Mesenchymal stem cell (in vitro differentiated cells and primary cell): Measurements from ENCODE around the gene ANXA4.
"Not testable (repeated sequence)": the region's sequence is repeated elsewhere in the genome, so short reads cannot be mapped to it uniquely, and the experiment has no call there.

Experiments
- DNase-seq: peaks from one replicate; pipeline ENCODE4 v3.0.0-alpha.2; 2013
- H2AFZ ChIP-seq: one replicate; pipeline ENCODE4 v1.6.1; 2013; ENCODE audit warnings: low read depth, mild to moderate bottlenecking, control low read depth, inconsistent platforms, low read length, moderate library complexity
- H2AK5ac ChIP-seq: 2 replicates; pipeline ENCODE4 v1.6.1; 2013; ENCODE audit warnings: low read length, moderate library complexity, mild to moderate bottlenecking, inconsistent platforms; ENCODE audit not compliant: severe bottlenecking
- H2BK120ac ChIP-seq: one replicate; pipeline ENCODE4 v1.6.1; 2013; ENCODE audit warnings: low read depth, mild to moderate bottlenecking, inconsistent platforms, low read length, moderate library complexity
- H2BK12ac ChIP-seq, 2 experiments: one replicate each; pipeline ENCODE4 v1.6.1; 2013; ENCODE audit warnings: inconsistent platforms in 2 of 2, low read length in 2 of 2, mild to moderate bottlenecking in 2 of 2, moderate library complexity in 2 of 2, control low read depth in 1 of 2
- H2BK15ac ChIP-seq: one replicate; pipeline ENCODE4 v1.6.1; 2013; ENCODE audit warnings: mild to moderate bottlenecking, low read depth, inconsistent platforms; ENCODE audit not compliant: poor library complexity, severe bottlenecking
- H2BK5ac ChIP-seq: 2 replicates; pipeline ENCODE4 v1.6.1; 2013; ENCODE audit warnings: low read depth, mild to moderate bottlenecking, low read length, control low read depth, inconsistent platforms; ENCODE audit not compliant: poor library complexity, severe bottlenecking
- H3K14ac ChIP-seq, 2 experiments: one replicate each; pipeline ENCODE4 v1.6.1; 2013; ENCODE audit warnings: inconsistent platforms in 2 of 2, low read length in 2 of 2, control low read depth in 1 of 2, mild to moderate bottlenecking in 1 of 2, moderate library complexity in 1 of 2
- H3K18ac ChIP-seq, 2 experiments: one replicate each; pipeline ENCODE4 v1.6.1; 2013; ENCODE audit warnings: inconsistent platforms in 2 of 2, low read length in 2 of 2, control low read depth in 1 of 2, low read depth in 1 of 2, mild to moderate bottlenecking in 1 of 2
- H3K23ac ChIP-seq, 2 experiments: one replicate each; pipeline ENCODE4 v1.6.1; 2013; ENCODE audit warnings: inconsistent platforms in 2 of 2, low read length in 2 of 2, mild to moderate bottlenecking in 2 of 2, moderate library complexity in 2 of 2, control low read depth in 1 of 2
- H3K27ac ChIP-seq: 2 replicates; pipeline ENCODE4 v1.5.1; 2013; ENCODE audit warnings: mild to moderate bottlenecking, moderate library complexity, low read length, control low read depth, inconsistent platforms; ENCODE audit not compliant: poor library complexity, severe bottlenecking
- H3K27me3 ChIP-seq, 2 experiments: 2 replicates each; pipeline versions ENCODE4 v1.6.1 to v1.7.0; 2013; ENCODE audit warnings: low read length in 2 of 2, mild to moderate bottlenecking in 2 of 2, moderate library complexity in 2 of 2, control low read depth in 1 of 2, inconsistent platforms in 1 of 2; ENCODE audit not compliant: control insufficient read depth in 1 of 2, insufficient read depth in 1 of 2
- H3K36me3 ChIP-seq, 2 experiments: 2 replicates each; pipeline versions ENCODE4 v1.6.1 to v1.7.0; 2013; ENCODE audit warnings: low read length in 2 of 2, control low read depth in 1 of 2, inconsistent platforms in 1 of 2, low read depth in 1 of 2, mild to moderate bottlenecking in 1 of 2; ENCODE audit not compliant: insufficient read depth in 2 of 2, control insufficient read depth in 1 of 2
- H3K4ac ChIP-seq, 2 experiments: one replicate each; pipeline ENCODE4 v1.6.1; 2013; ENCODE audit warnings: inconsistent platforms in 2 of 2, low read length in 2 of 2, mild to moderate bottlenecking in 2 of 2, moderate library complexity in 2 of 2, control low read depth in 1 of 2, low read depth in 1 of 2
- H3K4me1 ChIP-seq: 2 replicates; pipeline ENCODE4 v1.6.1; 2013; ENCODE audit warnings: low read depth, low read length, control low read depth; ENCODE audit not compliant: control insufficient read depth, insufficient read depth
- H3K4me2 ChIP-seq: 2 replicates; pipeline ENCODE4 v1.6.1; 2013; ENCODE audit warnings: low read length, mild to moderate bottlenecking, inconsistent platforms; ENCODE audit not compliant: poor library complexity, severe bottlenecking
- H3K4me3 ChIP-seq, 2 experiments: 2 replicates each; pipeline versions ENCODE4 v1.5.1 to v1.7.0; 2013; ENCODE audit warnings: low read length in 2 of 2, mild to moderate bottlenecking in 2 of 2, control low read depth in 1 of 2, low read depth in 1 of 2; ENCODE audit not compliant: insufficient read depth in 1 of 2
- H3K79me1 ChIP-seq: replicated peaks from 2 replicates; pipeline ENCODE4 v1.6.1; 2013; ENCODE audit warnings: mild to moderate bottlenecking, control low read depth, low read length, inconsistent platforms; ENCODE audit not compliant: poor library complexity, severe bottlenecking
- H3K9ac ChIP-seq: 2 replicates; pipeline ENCODE4 v1.7.0; 2013; ENCODE audit warnings: mild to moderate bottlenecking, low read length, moderate library complexity
- H3K9me3 ChIP-seq: 2 replicates; pipeline ENCODE4 v1.7.0; 2013; ENCODE audit warnings: mild to moderate bottlenecking, low read length; ENCODE audit not compliant: control insufficient read depth
- H4K8ac ChIP-seq: one replicate; pipeline ENCODE4 v1.6.1; 2013; ENCODE audit warnings: inconsistent platforms, mild to moderate bottlenecking, low read length, moderate library complexity
- H4K91ac ChIP-seq: one replicate; pipeline ENCODE4 v1.6.1; 2013; ENCODE audit warnings: mild to moderate bottlenecking, low read length, inconsistent platforms
- WGBS: methylation state at CpG from one replicate; pipeline ENCODE4 v1.1.7; 2013; ENCODE audit warnings: mixed read lengths; 5-methylcytosine and 5-hydroxymethylcytosine counted together

Gene ANXA4

GRCh38 chr2:69763831-69764230 lies 21.9 kb downstream of the ANXA4 start:
- 98% methylated on average over 6 of the region's 7 CpGs for WGBS
- not testable (repeated sequence) for H2AK5ac ChIP-seq, H2BK5ac ChIP-seq, H3K4me2 ChIP-seq, H4K8ac ChIP-seq, H3K27ac ChIP-seq, H3K18ac ChIP-seq, DNase-seq, H3K4ac ChIP-seq, H3K27me3 ChIP-seq, H3K23ac ChIP-seq, H3K4me3 ChIP-seq, H2AFZ ChIP-seq, H2BK120ac ChIP-seq, H3K9me3 ChIP-seq, H2BK12ac ChIP-seq, H3K14ac ChIP-seq, H2BK15ac ChIP-seq, H4K91ac ChIP-seq
- H3K36me3 ChIP-seq = peaks cover 20 to 21% of the 10 kb centered on the region in 2 experiments
- peaks cover 11% of the 10 kb centered on the region for H3K79me1 ChIP-seq
- H3K9ac ChIP-seq = peak overlapping the region; percentile 7
- peaks cover 12% of the 10 kb centered on the region for H3K4me1 ChIP-seq

DNA sequence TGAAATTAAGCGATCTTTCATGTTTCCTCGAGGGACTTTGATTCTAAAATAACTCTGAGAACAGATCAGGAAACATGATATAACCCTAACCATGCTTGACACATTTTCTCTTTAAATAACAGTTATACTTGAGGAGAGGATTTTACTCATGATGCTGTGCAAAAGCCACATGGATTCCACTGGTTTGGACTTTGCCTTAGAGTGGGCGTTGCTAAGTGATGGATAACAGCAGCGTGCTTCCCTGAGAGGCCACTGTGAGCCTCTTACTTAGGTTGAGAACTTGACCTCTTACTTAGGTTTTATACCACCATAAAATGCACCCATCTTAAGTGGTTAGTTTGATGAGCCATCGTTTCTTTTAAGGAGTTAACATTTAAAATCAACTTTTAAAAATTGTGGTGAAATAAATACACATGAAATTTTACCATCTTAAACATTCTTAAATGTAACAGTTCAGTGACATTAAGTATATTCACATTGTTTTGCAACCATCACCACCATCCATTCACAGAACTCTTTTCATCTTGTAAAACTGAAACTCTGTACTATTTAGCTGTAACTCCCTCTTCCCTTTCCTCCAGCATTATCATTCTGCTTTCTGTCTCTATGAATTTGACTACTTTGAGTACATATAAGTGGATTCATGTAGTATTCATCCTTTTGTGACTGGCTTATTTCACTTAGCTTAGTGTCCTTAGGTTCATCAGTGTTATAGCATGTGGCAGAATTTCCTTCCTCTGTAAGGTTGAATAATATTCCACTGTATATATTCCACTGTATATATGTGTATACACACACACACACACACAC lies 22.6 kb downstream of the ANXA4 start:
- Histone ChIP-seq H3K9ac (peak overlapping the region; percentile 7), H3K18ac (no peak overlapping the region), H2BK120ac (no peak overlapping the region), H3K4me2 (no peak overlapping the region), H3K4ac (no peak overlapping the region), H2AFZ (no peak overlapping the region), H3K36me3 (peaks cover 19 to 21% of the 10 kb centered on the region in 2 experiments), H4K8ac (no peak overlapping the region), H2BK15ac (no peak overlapping the region), H4K91ac (no peak overlapping the region), H3K23ac (no peak overlapping the region), H3K9me3 (no peaks in the 10 kb centered on the region), H3K14ac (no peak overlapping the region), H3K27me3 (no peaks in the 10 kb centered on the region), H2AK5ac (no peak overlapping the region), H2BK5ac (no peak overlapping the region), H2BK12ac (no peak overlapping the region), H3K27ac (no peak overlapping the region), H3K4me3 (no peak overlapping the region), H3K4me1 (peaks cover 12% of the 10 kb centered on the region), H3K79me1 (peaks cover 11% of the 10 kb centered on the region)
- DNase-seq = peak; percentile 45
- 83% methylated on average over 2 of the region's 5 CpGs for WGBS

- no peak overlapping the region for H2AFZ ChIP-seq
- peaks cover 11% of the 10 kb centered on the region for H3K79me1 ChIP-seq
- no peak overlapping the region for H3K4ac ChIP-seq
- no peak overlapping the region for H2BK5ac ChIP-seq
- no peaks in the 10 kb centered on the region for H3K9me3 ChIP-seq
- H2AK5ac ChIP-seq = no peak overlapping the region
- H3K4me3 ChIP-seq = no peak overlapping the region
- WGBS = 78% methylated on average over 1 of the region's 2 CpGs
- no peak overlapping the region for H3K9ac ChIP-seq
- H2BK15ac ChIP-seq = no peak overlapping the region
- DNase-seq = no peak
- H4K8ac ChIP-seq = no peak overlapping the region
- H2BK12ac ChIP-seq = no peak overlapping the region
- H4K91ac ChIP-seq = no peak overlapping the region
- no peak overlapping the region for H3K18ac ChIP-seq
- no peak overlapping the region for H2BK120ac ChIP-seq
- no peak overlapping the region for H3K27ac ChIP-seq
- no peak overlapping the region for H3K23ac ChIP-seq
- peaks cover 19 to 21% of the 10 kb centered on the region in 2 experiments for H3K36me3 ChIP-seq
- no peaks in the 10 kb centered on the region for H3K27me3 ChIP-seq
- H3K4me1 ChIP-seq = peaks cover 16% of the 10 kb centered on the region
- H3K14ac ChIP-seq = no peak overlapping the region
- H3K4me2 ChIP-seq = no peak overlapping the region
Measured at GRCh38 chr2:69765096-69765380, 23.1 kb downstream of the ANXA4 start.

- peak overlapping the region; percentile 10 for H2AK5ac ChIP-seq
- no peak overlapping the region for H2BK15ac ChIP-seq
- no peak overlapping the region for H3K4me3 ChIP-seq
- peaks cover 11% of the 10 kb centered on the region for H3K79me1 ChIP-seq
- no peak overlapping the region for H2BK120ac ChIP-seq
- no peak overlapping the region for H3K9ac ChIP-seq
- H4K8ac ChIP-seq = no peak overlapping the region
- no peak for DNase-seq
- no peak overlapping the region for H3K14ac ChIP-seq
- peaks cover 22% of the 10 kb centered on the region for H3K4me1 ChIP-seq
- no peak overlapping the region for H2AFZ ChIP-seq
- no peak overlapping the region for H4K91ac ChIP-seq
- WGBS = 100% methylated on average over 2 of the region's 3 CpGs
- peak overlapping the region in 1 of 2 experiments; percentile 24 for H3K4ac ChIP-seq
- H2BK12ac ChIP-seq = peak overlapping the region in 1 of 2 experiments; percentile 11
- no peaks in the 10 kb centered on the region for H3K27me3 ChIP-seq
- no peak overlapping the region for H3K18ac ChIP-seq
- H2BK5ac ChIP-seq = no peak overlapping the region
- no peaks in the 10 kb centered on the region for H3K9me3 ChIP-seq
- H3K4me2 ChIP-seq = no peak overlapping the region
- no peak overlapping the region for H3K27ac ChIP-seq
- peaks cover 21 to 23% of the 10 kb centered on the region in 2 experiments for H3K36me3 ChIP-seq
- no peak overlapping the region for H3K23ac ChIP-seq
Measured at GRCh38 chr2:69766014-69766413, 24.1 kb downstream of the ANXA4 start.
